Trophoblast cell (in vitro differentiated cells and primary cell): Measurements from ENCODE around the gene DDOST.

Experiments used
- DNase-seq, 2 donors: peaks; one replicate each; pipeline ENCODE4 v3.0.0-alpha.2; 2016
- H2AFZ ChIP-seq: 2 replicates; pipeline ENCODE4 v1.6.1; 2013; ENCODE audit warnings: low read length, moderate library complexity, mild to moderate bottlenecking; ENCODE audit not compliant: insufficient read depth, poor library complexity
- H2AK5ac ChIP-seq: 2 replicates; pipeline ENCODE4 v1.6.1; 2013; ENCODE audit warnings: mild to moderate bottlenecking, low read length
- H2BK120ac ChIP-seq: 2 replicates; pipeline ENCODE4 v1.6.1; 2013; ENCODE audit warnings: low read length, mild to moderate bottlenecking, moderate library complexity; ENCODE audit not compliant: insufficient read depth, poor library complexity
- H2BK12ac ChIP-seq: 2 replicates; pipeline ENCODE4 v1.6.1; 2013; ENCODE audit warnings: mild to moderate bottlenecking, low read length, moderate library complexity
- H2BK5ac ChIP-seq: 2 replicates; pipeline ENCODE4 v1.6.1; 2013; ENCODE audit warnings: low read length, low read depth, moderate library complexity, mild to moderate bottlenecking; ENCODE audit not compliant: poor library complexity
- H3K14ac ChIP-seq: 2 replicates; pipeline ENCODE4 v1.6.1; 2013; ENCODE audit warnings: mild to moderate bottlenecking, low read length
- H3K18ac ChIP-seq: 2 replicates; pipeline ENCODE4 v1.6.1; 2013; ENCODE audit warnings: mild to moderate bottlenecking, low read length
- H3K23ac ChIP-seq: 2 replicates; pipeline ENCODE4 v1.6.1; 2013; ENCODE audit warnings: low read length
- H3K27ac ChIP-seq: 2 replicates; pipeline ENCODE4 v1.5.1; 2013; ENCODE audit warnings: low read depth, mild to moderate bottlenecking, inconsistent platforms, low read length, moderate library complexity
- H3K27me3 ChIP-seq: 2 replicates; pipeline ENCODE4 v1.6.1; 2013; ENCODE audit warnings: inconsistent platforms, mild to moderate bottlenecking, low read length, moderate library complexity; ENCODE audit not compliant: insufficient read depth
- H3K36me3 ChIP-seq, 2 experiments: 1 replicate in 1 of 2; 2 replicates in 1 of 2; pipeline ENCODE4 v1.6.1; 2013; ENCODE audit warnings: low read length in 2 of 2, mild to moderate bottlenecking in 2 of 2, moderate library complexity in 1 of 2; ENCODE audit not compliant: insufficient read depth in 2 of 2, control insufficient read depth in 1 of 2
- H3K4ac ChIP-seq: 2 replicates; pipeline ENCODE4 v1.6.1; 2013; ENCODE audit warnings: low read depth, mild to moderate bottlenecking, low read length, moderate library complexity
- H3K4me1 ChIP-seq, 2 experiments: 1 replicate in 1 of 2; 2 replicates in 1 of 2; pipeline ENCODE4 v1.6.1; 2013; ENCODE audit warnings: low read length in 2 of 2, mild to moderate bottlenecking in 2 of 2, moderate library complexity in 1 of 2; ENCODE audit not compliant: insufficient read depth in 2 of 2, control insufficient read depth in 1 of 2
- H3K4me2 ChIP-seq: 2 replicates; pipeline ENCODE4 v1.6.1; 2013; ENCODE audit warnings: inconsistent platforms, mild to moderate bottlenecking, low read length, moderate library complexity
- H3K4me3 ChIP-seq: 2 replicates; pipeline ENCODE4 v1.5.1; 2013; ENCODE audit warnings: mild to moderate bottlenecking, low read depth, low read length, inconsistent platforms
- H3K79me1 ChIP-seq: one replicate; pipeline ENCODE4 v1.6.1; 2013; ENCODE audit warnings: low read length
- H3K79me2 ChIP-seq: 2 replicates; pipeline ENCODE4 v1.6.1; 2013; ENCODE audit warnings: low read length, mild to moderate bottlenecking; ENCODE audit not compliant: control insufficient read depth, insufficient read depth, poor library complexity
- H3K9ac ChIP-seq: 2 replicates; pipeline ENCODE4 v1.6.1; 2013; ENCODE audit warnings: mild to moderate bottlenecking, low read length
- H3K9me3 ChIP-seq: 2 replicates; pipeline ENCODE4 v1.6.1; 2013; ENCODE audit warnings: low read depth, mild to moderate bottlenecking, control low read depth, inconsistent platforms, low read length; ENCODE audit not compliant: insufficient read depth
- H4K12ac ChIP-seq: 2 replicates; pipeline ENCODE4 v1.6.1; 2013; ENCODE audit warnings: low read depth, mild to moderate bottlenecking, low read length, moderate library complexity
- H4K8ac ChIP-seq: 2 replicates; pipeline ENCODE4 v1.6.1; 2013; ENCODE audit warnings: low read depth, mild to moderate bottlenecking, low read length, moderate library complexity
- H4K91ac ChIP-seq: one replicate; pipeline ENCODE4 v1.6.1; 2013; ENCODE audit warnings: low read depth, mild to moderate bottlenecking, low read length, moderate library complexity
- WGBS: extraction: QIAGEN DNeasy Blood & Tissue Kit; methylation state at CpG from one replicate; pipeline ENCODE4 v1.1.7; 2013; ENCODE audit warnings: missing lambda C conversion rate; ENCODE audit not compliant: insufficient read length, insufficient coverage; ENCODE audit errors: extremely low coverage; 5-methylcytosine and 5-hydroxymethylcytosine counted together

DDOST gene

GRCh38 chr1:20703124-20703756 lies 42.1 kb upstream of the DDOST start:
- Histone ChIP-seq H3K9ac (no peak overlapping the region), H2BK12ac (no peak overlapping the region), H3K23ac (no peak overlapping the region), H3K18ac (no peak overlapping the region), H3K4ac (no peak overlapping the region), H3K79me1 (peaks cover 4% of the 10 kb centered on the region), H4K12ac (no peak overlapping the region), H3K4me1 (peaks cover 12 to 17% of the 10 kb centered on the region in 2 experiments), H2AFZ (no peak overlapping the region), H3K36me3 (no peaks in the 10 kb centered on the region), H3K4me3 (no peak overlapping the region), H3K79me2 (no peaks in the 10 kb centered on the region), H2AK5ac (no peak overlapping the region), H3K27ac (no peak overlapping the region), H2BK5ac (no peak overlapping the region), H3K14ac (no peak overlapping the region), H4K8ac (no peak overlapping the region), H4K91ac (no peak overlapping the region), H2BK120ac (no peak overlapping the region), H3K4me2 (no peak overlapping the region), H3K9me3 (no peaks in the 10 kb centered on the region), H3K27me3 (no peaks in the 10 kb centered on the region)
- DNase-seq: no peak
- 100% methylated on average over 4 of the region's 4 CpGs for WGBS

GRCh38 chr1:20702416-20702815 lies 41.2 kb upstream of the DDOST start:
- no peak overlapping the region for H2AFZ ChIP-seq
- H4K8ac ChIP-seq: no peak overlapping the region
- H3K18ac ChIP-seq: no peak overlapping the region
- no peak overlapping the region for H4K91ac ChIP-seq
- no peaks in the 10 kb centered on the region for H3K79me2 ChIP-seq
- no peak overlapping the region for H4K12ac ChIP-seq
- no peak overlapping the region for H3K23ac ChIP-seq
- no peak overlapping the region for H2BK12ac ChIP-seq
- no peak for DNase-seq
- H2BK120ac ChIP-seq: no peak overlapping the region
- H3K14ac ChIP-seq: no peak overlapping the region
- peaks cover 19 to 24% of the 10 kb centered on the region in 2 experiments for H3K4me1 ChIP-seq
- no CpG with 5 or more reads among the region's 1 CpG for WGBS
- no peak overlapping the region for H3K9ac ChIP-seq
- H3K36me3 ChIP-seq: no peaks in the 10 kb centered on the region
- peak overlapping the region; percentile 5 for H2AK5ac ChIP-seq
- no peaks in the 10 kb centered on the region for H3K27me3 ChIP-seq
- H3K4me2 ChIP-seq: no peak overlapping the region
- no peak overlapping the region for H3K4me3 ChIP-seq
- H2BK5ac ChIP-seq: no peak overlapping the region
- no peaks in the 10 kb centered on the region for H3K9me3 ChIP-seq
- no peak overlapping the region for H3K4ac ChIP-seq
- no peak overlapping the region for H3K27ac ChIP-seq
- H3K79me1 ChIP-seq: peaks cover 9% of the 10 kb centered on the region

- Histone ChIP-seq H2BK12ac (no peak overlapping the region), H3K79me1 (peaks cover 11% of the 10 kb centered on the region), H2AK5ac (no peak overlapping the region), H3K4me3 (no peak overlapping the region), H3K79me2 (no peaks in the 10 kb centered on the region), H3K36me3 (no peaks in the 10 kb centered on the region), H3K9me3 (no peaks in the 10 kb centered on the region), H3K4ac (no peak overlapping the region), H3K18ac (no peak overlapping the region), H3K4me2 (no peak overlapping the region), H4K12ac (no peak overlapping the region), H2AFZ (no peak overlapping the region), H3K27ac (no peak overlapping the region), H4K8ac (no peak overlapping the region), H3K23ac (no peak overlapping the region), H3K14ac (no peak overlapping the region), H3K9ac (no peak overlapping the region), H2BK120ac (no peak overlapping the region), H4K91ac (no peak overlapping the region), H3K4me1 (peaks cover 23 to 26% of the 10 kb centered on the region in 2 experiments), H2BK5ac (no peak overlapping the region), H3K27me3 (no peaks in the 10 kb centered on the region)
- no CpG with 5 or more reads among the region's 5 CpGs for WGBS
- no peak for DNase-seq
Measured at GRCh38 chr1:20701847-20702246, 40.7 kb upstream of the DDOST start.

- Histone ChIP-seq H3K27me3 (no peaks in the 10 kb centered on the region), H2BK12ac (no peak overlapping the region), H3K79me2 (no peaks in the 10 kb centered on the region), H3K4me2 (no peak overlapping the region), H4K91ac (no peak overlapping the region), H3K9ac (no peak overlapping the region), H2AK5ac (no peak overlapping the region), H3K36me3 (no peaks in the 10 kb centered on the region), H3K23ac (no peak overlapping the region), H2BK5ac (no peak overlapping the region), H3K18ac (no peak overlapping the region), H4K8ac (no peak overlapping the region), H4K12ac (no peak overlapping the region), H3K4me1 (peaks cover 24 to 27% of the 10 kb centered on the region in 2 experiments), H2BK120ac (no peak overlapping the region), H3K9me3 (no peaks in the 10 kb centered on the region), H3K27ac (no peak overlapping the region), H3K79me1 (peaks cover 13% of the 10 kb centered on the region), H3K14ac (no peak overlapping the region), H2AFZ (no peak overlapping the region), H3K4ac (no peak overlapping the region), H3K4me3 (no peak overlapping the region)
- DNase-seq: no peak
- WGBS: no CpG with 5 or more reads among the region's 9 CpGs
Measured at GRCh38 chr1:20701446-20701845, 40.3 kb upstream of the DDOST start.
